GM12864 (cell line): Measurements from ENCODE around the gene SURF4.
"Not testable (repeated sequence)": the region's sequence is repeated elsewhere in the genome, so short reads cannot be mapped to it uniquely, and the experiment has no call there.

Experiments
- DNase-seq: peaks from one replicate; pipeline ENCODE4 v3.0.0-alpha.2; 2011; ENCODE audit warnings: low read depth
- H3K4me3 ChIP-seq: 2 replicates; pipeline ENCODE4 v1.5.1; 2011; ENCODE audit warnings: mild to moderate bottlenecking, low read depth, low read length, control low read depth
- CTCF ChIP-seq: IDR thresholded peaks from 2 replicates; pipeline ENCODE4 v1.5.1; 2011; ENCODE audit warnings: low read depth, mild to moderate bottlenecking, moderate library complexity, low read length, control low read depth, inconsistent platforms; ENCODE audit errors: missing control alignments

SURF4 gene

GRCh38 chr9:133323211-133323610 is 52.6 kb downstream of the SURF4 start:
- no peak for DNase-seq
- no peak for TF ChIP-seq CTCF
- no peak overlapping the region for H3K4me3 ChIP-seq

- no peak overlapping the region for H3K4me3 ChIP-seq
- TF ChIP-seq CTCF = no peak
- no peak for DNase-seq
Observed at GRCh38 chr9:133322701-133323100, 53.2 kb downstream of the SURF4 start.

- no peak for TF ChIP-seq CTCF
- DNase-seq = no peak
- no peak overlapping the region for H3K4me3 ChIP-seq
Observed at GRCh38 chr9:133321411-133321935, 54.4 kb downstream of the SURF4 start.

GRCh38 chr9:133320421-133320881 is 55.4 kb downstream of the SURF4 start:
- no peak for DNase-seq
- TF ChIP-seq CTCF = no peak
- H3K4me3 ChIP-seq = no peak overlapping the region

- not testable (repeated sequence) for H3K4me3 ChIP-seq, DNase-seq
Observed at GRCh38 chr9:133317551-133317950, 58.3 kb downstream of the SURF4 start.

GRCh38 chr9:133315997-133316396 is 59.9 kb downstream of the SURF4 start:
- H3K4me3 ChIP-seq = no peak overlapping the region
- no peak for TF ChIP-seq CTCF
- DNase-seq = no peak
